OCI-LY3 (cell line): Measurements from ENCODE around the gene MIA3.

ENCODE experiments used
- CTCF ChIP-seq: fragments of 200-600, 300-600 bp; sonication (generic); IDR thresholded peaks from 2 replicates; pipeline ENCODE4 v1.5.1; 2014; ENCODE audit warnings: antibody characterized with exemption, low read length, low read depth
- EZH2phosphoT487 ChIP-seq: fragments of 200-600 bp; shearing (Covaris generic); IDR thresholded peaks from 2 replicates; pipeline ENCODE4 v1.6.1; 2018; ENCODE audit warnings: antibody characterized with exemption, mixed run types, low read depth

DNA sequence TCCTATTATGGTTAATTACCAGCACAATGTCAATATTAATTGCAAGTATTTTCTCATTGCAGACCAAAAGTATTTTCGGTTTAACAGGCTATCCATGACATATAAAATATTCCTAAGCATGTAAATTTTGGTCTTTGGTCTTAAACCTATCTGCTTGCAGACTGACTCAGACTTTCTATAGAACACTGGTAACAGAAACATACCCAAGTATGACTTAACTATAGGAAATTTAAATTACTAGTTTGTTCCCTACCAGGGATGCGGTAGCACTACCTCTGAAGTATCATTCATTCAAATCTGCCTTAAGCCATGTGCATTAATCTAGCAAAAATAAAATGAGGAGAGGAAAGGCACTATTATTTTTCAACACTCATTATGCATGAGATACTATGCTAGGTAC is 31.1 kb upstream of the MIA3 start:
- TF ChIP-seq CTCF (no peak), EZH2phosphoT487 (no peak)
